DND-41 (cell line): ENCODE results near the gene PAM.

Experiments used
- ATAC-seq: fragments of 200-7000 bp; cut with Tn5 transposase; 3 replicates; pipeline ENCODE4 v1.9.1; 2021; ENCODE audit warnings: low read depth; ENCODE audit not compliant: insufficient read depth
- DNase-seq: peaks from one replicate; pipeline ENCODE4 v3.0.0-alpha.2; 2020
- H2AFZ ChIP-seq: 2 replicates; pipeline ENCODE4 v1.6.0; 2012; ENCODE audit warnings: low read depth, low read length
- H3K27ac ChIP-seq: 2 replicates; pipeline ENCODE4 v1.5.1; 2012; ENCODE audit warnings: low read length, inconsistent platforms
- H3K27me3 ChIP-seq: fragments of 200-600 bp; sonication (generic); 2 replicates; pipeline ENCODE4 v1.6.0; 2012; ENCODE audit warnings: low read length, mild to moderate bottlenecking, inconsistent platforms; ENCODE audit not compliant: insufficient read depth, poor library complexity
- H3K36me3 ChIP-seq: 2 replicates; pipeline ENCODE4 v1.5.1; 2012; ENCODE audit warnings: low read length, inconsistent platforms; ENCODE audit not compliant: insufficient read depth
- H3K4me1 ChIP-seq: 2 replicates; pipeline ENCODE4 v1.5.1; 2012; ENCODE audit warnings: mild to moderate bottlenecking, low read length; ENCODE audit not compliant: insufficient read depth
- H3K4me2 ChIP-seq: 2 replicates; pipeline ENCODE4 v1.6.0; 2012; ENCODE audit warnings: mild to moderate bottlenecking, moderate library complexity, low read length, inconsistent platforms; ENCODE audit not compliant: insufficient read depth
- H3K4me3 ChIP-seq, 2 experiments: fragments of 200-600 bp in 1 of 2; shearing (Covaris generic) in 1 of 2; 2 replicates each; pipeline ENCODE4 v1.5.1; 2012 to 2016; ENCODE audit warnings: inconsistent platforms in 2 of 2, low read length in 2 of 2, mild to moderate bottlenecking in 2 of 2, low read depth in 1 of 2, moderate library complexity in 1 of 2
- H3K79me2 ChIP-seq: 2 replicates; pipeline ENCODE4 v1.6.0; 2012; ENCODE audit warnings: low read length, inconsistent platforms; ENCODE audit not compliant: insufficient read depth
- H3K9ac ChIP-seq: 2 replicates; pipeline ENCODE4 v1.6.0; 2012; ENCODE audit warnings: low read depth, mild to moderate bottlenecking, inconsistent platforms, low read length, moderate library complexity
- H3K9me3 ChIP-seq: 2 replicates; pipeline ENCODE4 v1.5.1; 2012; ENCODE audit warnings: low read length, moderate library complexity, mild to moderate bottlenecking, inconsistent platforms; ENCODE audit not compliant: insufficient read depth, severe bottlenecking
- H4K20me1 ChIP-seq: 2 replicates; pipeline ENCODE4 v1.6.0; 2012; ENCODE audit warnings: low read length; ENCODE audit not compliant: insufficient read depth
- CTCF ChIP-seq: IDR thresholded peaks from 2 replicates; pipeline ENCODE4 v1.5.1; 2012; ENCODE audit warnings: borderline replicate concordance, low read length, moderate library complexity, mild to moderate bottlenecking; ENCODE audit not compliant: poor library complexity, severe bottlenecking; ENCODE audit errors: extremely low read depth
- EZH2 ChIP-seq: IDR thresholded peaks from 3 replicates; pipeline ENCODE4 v1.6.1; 2012; ENCODE audit warnings: borderline replicate concordance, low read depth, mild to moderate bottlenecking, moderate library complexity, low read length, inconsistent platforms; ENCODE audit not compliant: severe bottlenecking

PAM gene

GRCh38 chr5:102975457-102976182 is 220.5 kb downstream of the PAM start:
- ATAC-seq (no peak), DNase-seq (no peak)
- no peak for TF ChIP-seq EZH2
- no peak for TF ChIP-seq CTCF
- Histone ChIP-seq H3K36me3 (no peaks in the 10 kb centered on the region), H3K9me3 (no peaks in the 10 kb centered on the region), H4K20me1 (no peaks in the 10 kb centered on the region), H3K4me2 (no peak overlapping the region), H3K27ac (no peak overlapping the region), H2AFZ (no peak overlapping the region), H3K27me3 (no peaks in the 10 kb centered on the region), H3K4me1 (peaks cover 9% of the 10 kb centered on the region; the same call in 1 of the 2 replicates), H3K79me2 (no peaks in the 10 kb centered on the region), H3K9ac (no peak overlapping the region), H3K4me3 (no peak overlapping the region)

- H2AFZ ChIP-seq = no peak overlapping the region
Measured at GRCh38 chr5:102981957-102982635, 227.0 kb downstream of the PAM start.

GRCh38 chr5:102986074-102986473 is 231.0 kb downstream of the PAM start:
- H3K79me2 ChIP-seq = no peaks in the 10 kb centered on the region
- H3K4me2 ChIP-seq = no peak overlapping the region
- DNase-seq (no peak), ATAC-seq (no peak)
- H2AFZ ChIP-seq = no peak overlapping the region
- H3K9me3 ChIP-seq = no peaks in the 10 kb centered on the region
- no peak overlapping the region for H3K9ac ChIP-seq
- no peak overlapping the region for H3K27ac ChIP-seq
- no peaks in the 10 kb centered on the region for H3K27me3 ChIP-seq
- H3K36me3 ChIP-seq = peaks cover 7% of the 10 kb centered on the region
- H3K4me3 ChIP-seq = no peak overlapping the region
- no peaks in the 10 kb centered on the region for H3K4me1 ChIP-seq
- no peaks in the 10 kb centered on the region for H4K20me1 ChIP-seq
- TF ChIP-seq CTCF = no peak

More at GRCh38 chr5:102981957-102982635, 227.0 kb downstream of the PAM start:
- Histone ChIP-seq H3K9ac (no peak overlapping the region), H3K4me1 (no peaks in the 10 kb centered on the region), H3K4me2 (no peak overlapping the region), H3K27ac (no peak overlapping the region), H3K27me3 (no peaks in the 10 kb centered on the region), H3K9me3 (no peaks in the 10 kb centered on the region), H3K4me3 (no peak overlapping the region), H3K36me3 (peaks cover 7% of the 10 kb centered on the region), H4K20me1 (no peaks in the 10 kb centered on the region), H3K79me2 (no peaks in the 10 kb centered on the region)
- ATAC-seq (no peak), DNase-seq (no peak)
- TF ChIP-seq CTCF (no peak), EZH2 (no peak)
